T-helper 2 cell treated with Interferon-gamma antibody and Interleukin-4, amounts not matched to agents 5 μg/mL and 100 μg/mL, for 36 hours (primary cell): ENCODE data around the gene TTC33.

Experiments used
- DNase-seq: peaks from one replicate; pipeline ENCODE4 v3.0.0; 2021; ENCODE audit warnings: low spot score
- H3K27ac Mint-ChIP-seq: one replicate; pipeline ENCODE4 v1.8.0; 2021; ENCODE audit warnings: mild to moderate bottlenecking, mixed read lengths
- H3K27me3 Mint-ChIP-seq: one replicate; pipeline ENCODE4 v1.8.0; 2021; ENCODE audit warnings: low read depth, mixed read lengths
- H3K36me3 Mint-ChIP-seq: one replicate; pipeline ENCODE4 v1.8.0; 2021; ENCODE audit warnings: low read depth, mixed read lengths
- H3K4me1 Mint-ChIP-seq: one replicate; pipeline ENCODE4 v1.8.0; 2021; ENCODE audit warnings: low read depth, mixed read lengths
- H3K4me3 Mint-ChIP-seq: one replicate; pipeline ENCODE4 v1.8.0; 2022; ENCODE audit warnings: mild to moderate bottlenecking, moderate library complexity, mixed read lengths
- H3K9me3 Mint-ChIP-seq: one replicate; pipeline ENCODE4 v1.8.0; 2021; ENCODE audit warnings: mixed read lengths

The TTC33 gene

DNA sequence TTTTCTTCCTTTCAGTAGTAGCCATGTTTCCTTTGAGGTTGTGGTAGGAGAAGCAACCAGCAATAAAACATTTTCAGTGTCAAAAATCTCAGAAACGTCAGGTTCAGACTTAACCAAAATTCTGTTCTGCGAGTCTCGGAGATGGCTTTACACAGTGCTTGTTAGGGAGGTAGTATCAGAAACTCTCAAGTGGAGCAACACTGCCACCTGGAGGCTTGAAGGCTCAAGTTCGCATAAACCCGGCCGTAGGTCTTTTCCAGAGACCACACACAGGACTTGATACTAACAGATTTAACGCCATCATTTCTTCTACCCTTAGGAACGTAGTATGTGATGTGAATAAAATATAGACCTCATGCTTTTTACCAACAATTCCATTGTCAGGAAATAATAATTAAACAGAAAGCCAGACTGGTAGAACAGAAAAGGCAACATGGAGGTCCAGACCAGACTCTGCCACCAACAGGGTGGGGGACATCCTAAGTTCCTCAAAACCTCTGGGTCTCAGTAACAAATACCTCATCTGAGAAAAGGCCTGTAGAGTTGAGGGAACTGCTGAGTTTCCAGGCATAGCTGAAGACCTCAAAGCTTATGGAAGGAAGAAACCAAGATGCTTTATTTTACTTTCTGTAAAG lies 67.5 kb downstream of the TTC33 start:
- peaks cover 88% of the 10 kb centered on the region for H3K36me3 Mint-ChIP-seq
- peak overlapping the region; percentile 46 for H3K27ac Mint-ChIP-seq
- no peaks in the 10 kb centered on the region for H3K9me3 Mint-ChIP-seq
- no peaks in the 10 kb centered on the region for H3K27me3 Mint-ChIP-seq
- peaks cover 53% of the 10 kb centered on the region for H3K4me1 Mint-ChIP-seq
- DNase-seq, result peak; percentile 79
- peak overlapping the region; percentile 93 for H3K4me3 Mint-ChIP-seq

- peaks cover 53% of the 10 kb centered on the region for H3K4me1 Mint-ChIP-seq
- no peak for DNase-seq
- H3K4me3 Mint-ChIP-seq, result peak overlapping the region; percentile 93
- H3K27me3 Mint-ChIP-seq, result no peaks in the 10 kb centered on the region
- H3K36me3 Mint-ChIP-seq, result peaks cover 92% of the 10 kb centered on the region
- H3K27ac Mint-ChIP-seq, result peak overlapping the region; percentile 78
- no peaks in the 10 kb centered on the region for H3K9me3 Mint-ChIP-seq
Measured at GRCh38 chr5:40687321-40687720, 68.4 kb downstream of the TTC33 start.

GRCh38 chr5:40685976-40686486 lies 69.7 kb downstream of the TTC33 start:
- H3K36me3 Mint-ChIP-seq, result peaks cover 92% of the 10 kb centered on the region
- H3K27ac Mint-ChIP-seq, result peak overlapping the region; percentile 60
- no peaks in the 10 kb centered on the region for H3K9me3 Mint-ChIP-seq
- H3K27me3 Mint-ChIP-seq, result no peaks in the 10 kb centered on the region
- no peak for DNase-seq
- H3K4me1 Mint-ChIP-seq, result peaks cover 53% of the 10 kb centered on the region
- H3K4me3 Mint-ChIP-seq, result peak overlapping the region; percentile 93

- Mint-ChIP-seq H3K4me3 (peak overlapping the region; percentile 93), H3K9me3 (no peaks in the 10 kb centered on the region), H3K4me1 (peaks cover 48% of the 10 kb centered on the region), H3K27me3 (no peaks in the 10 kb centered on the region), H3K27ac (peak overlapping the region; percentile 60), H3K36me3 (peaks cover 93% of the 10 kb centered on the region)
- DNase-seq, result no peak
Measured at GRCh38 chr5:40685193-40685592, 70.6 kb downstream of the TTC33 start.

DNA sequence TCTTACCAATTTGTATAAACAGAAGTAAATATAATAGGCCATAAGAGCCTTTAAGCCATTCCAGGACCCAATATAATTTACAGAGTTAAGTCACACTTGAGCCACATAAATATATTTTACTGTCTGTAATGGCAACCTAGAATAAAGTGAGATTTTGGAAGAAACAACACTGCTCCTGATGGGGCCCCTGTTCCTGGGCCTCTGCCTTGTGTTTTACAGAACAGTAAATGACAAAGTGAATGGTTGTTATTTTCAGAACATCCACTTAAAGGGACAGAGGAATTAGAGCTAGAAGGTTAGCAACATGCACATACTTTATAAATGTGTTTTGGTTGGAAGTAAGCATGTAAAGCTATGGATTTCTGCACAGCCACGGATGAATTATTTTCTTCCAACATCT lies 72.5 kb downstream of the TTC33 start:
- Mint-ChIP-seq H3K27ac (peak overlapping the region; percentile 93), H3K4me3 (peak overlapping the region; percentile 93), H3K4me1 (peaks cover 38% of the 10 kb centered on the region), H3K9me3 (no peaks in the 10 kb centered on the region), H3K36me3 (peaks cover 78% of the 10 kb centered on the region), H3K27me3 (no peaks in the 10 kb centered on the region)
- DNase-seq, result no peak

- peak overlapping the region; percentile 93 for H3K4me3 Mint-ChIP-seq
- H3K4me1 Mint-ChIP-seq, result peaks cover 35% of the 10 kb centered on the region
- H3K27ac Mint-ChIP-seq, result peak overlapping the region; percentile 93
- DNase-seq, result no peak
- H3K9me3 Mint-ChIP-seq, result no peaks in the 10 kb centered on the region
- no peaks in the 10 kb centered on the region for H3K27me3 Mint-ChIP-seq
- H3K36me3 Mint-ChIP-seq, result peaks cover 69% of the 10 kb centered on the region
Measured at GRCh38 chr5:40682154-40683017, 73.4 kb downstream of the TTC33 start.

- Mint-ChIP-seq H3K27me3 (no peaks in the 10 kb centered on the region), H3K36me3 (peaks cover 65% of the 10 kb centered on the region)
Measured at GRCh38 chr5:40681363-40682153, 74.2 kb downstream of the TTC33 start.

DNA sequence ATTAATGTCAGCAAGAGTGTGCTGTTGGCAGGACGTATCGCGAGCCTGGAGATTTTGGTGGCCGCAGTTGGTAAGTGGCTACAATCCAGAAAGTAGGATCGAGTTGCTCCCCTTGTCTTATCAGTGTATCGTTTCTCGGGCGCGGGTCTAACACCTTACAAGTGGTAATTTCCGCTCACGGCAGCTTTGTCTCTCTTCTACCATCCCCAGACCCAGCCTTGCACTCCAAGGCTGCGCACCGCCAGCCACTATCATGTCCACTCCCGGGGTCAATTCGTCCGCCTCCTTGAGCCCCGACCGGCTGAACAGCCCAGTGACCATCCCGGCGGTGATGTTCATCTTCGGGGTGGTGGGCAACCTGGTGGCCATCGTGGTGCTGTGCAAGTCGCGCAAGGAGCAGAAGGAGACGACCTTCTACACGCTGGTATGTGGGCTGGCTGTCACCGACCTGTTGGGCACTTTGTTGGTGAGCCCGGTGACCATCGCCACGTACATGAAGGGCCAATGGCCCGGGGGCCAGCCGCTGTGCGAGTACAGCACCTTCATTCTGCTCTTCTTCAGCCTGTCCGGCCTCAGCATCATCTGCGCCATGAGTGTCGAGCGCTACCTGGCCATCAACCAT lies 74.9 kb downstream of the TTC33 start:
- H3K27me3 Mint-ChIP-seq, result no peaks in the 10 kb centered on the region
- peak; percentile 49 for DNase-seq
- H3K9me3 Mint-ChIP-seq, result no peaks in the 10 kb centered on the region
- peak overlapping the region; percentile 99 for H3K27ac Mint-ChIP-seq
- H3K4me3 Mint-ChIP-seq, result peak overlapping the region; percentile 93
- peaks cover 59% of the 10 kb centered on the region for H3K36me3 Mint-ChIP-seq
- H3K4me1 Mint-ChIP-seq, result peaks cover 38% of the 10 kb centered on the region

More at GRCh38 chr5:40681363-40682153, 74.2 kb downstream of the TTC33 start:
- Mint-ChIP-seq H3K4me1 (peaks cover 37% of the 10 kb centered on the region), H3K27ac (peak overlapping the region; percentile 99), H3K4me3 (peak overlapping the region; percentile 93), H3K9me3 (no peaks in the 10 kb centered on the region)
- DNase-seq, result peak; percentile 36

- peak within 1 kb of the TSS; percentile 93 for H3K4me3 Mint-ChIP-seq
- H3K27ac Mint-ChIP-seq, result peak within 1 kb of the TSS; percentile 99
- DNase-seq, result peak; percentile 33
- H3K36me3 Mint-ChIP-seq, result peaks cover 53% of the 10 kb centered on the region
- H3K27me3 Mint-ChIP-seq, result no peaks in the 10 kb centered on the region
- no peaks in the 10 kb centered on the region for H3K9me3 Mint-ChIP-seq
- H3K4me1 Mint-ChIP-seq, result peaks cover 37% of the 10 kb centered on the region
Measured at GRCh38 chr5:40679913-40680681, 75.7 kb downstream of the TTC33 start, which contains the start of gene PTGER4. TSS of gene PTGER4 (plus strand) at chr5:40679915. CDS start at chr5:40680994, 1,079 bp downstream.

DNA sequence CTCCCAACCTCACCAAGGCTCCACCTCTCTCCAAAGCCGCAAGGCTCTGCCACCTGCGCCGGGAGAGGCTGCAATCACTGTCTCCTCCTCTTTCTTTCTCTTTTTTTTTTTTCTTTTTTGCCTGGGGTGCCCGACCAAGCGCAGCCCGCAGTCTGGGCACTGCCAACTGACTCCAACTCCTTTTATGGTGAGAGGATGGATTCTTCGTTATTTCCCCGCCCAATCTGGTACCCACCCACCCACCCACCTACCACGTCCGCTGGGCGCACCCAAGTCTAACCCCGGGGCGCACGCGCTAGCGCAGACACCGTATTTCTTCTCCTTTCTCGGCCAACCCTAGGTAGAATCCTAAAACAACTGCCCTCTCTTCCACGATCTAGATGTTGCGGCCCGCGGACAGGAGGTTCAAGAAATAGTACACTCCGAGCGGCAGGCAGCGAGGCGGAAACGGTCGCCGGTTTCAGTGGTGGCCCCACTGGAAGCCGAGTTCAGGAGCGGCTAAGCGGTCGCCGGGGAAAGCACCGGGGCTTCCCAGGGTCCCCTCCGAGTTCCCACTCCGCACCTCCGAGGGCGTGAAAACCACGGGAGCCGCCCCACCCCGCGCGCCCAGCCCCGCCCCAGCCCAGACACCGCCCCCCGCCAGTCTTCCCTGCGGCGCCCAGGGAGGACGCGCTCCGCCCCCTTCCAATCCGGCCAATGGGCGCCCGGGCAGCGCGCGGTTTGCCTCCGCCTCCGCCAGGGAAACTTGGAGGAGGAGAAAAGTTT lies 76.4 kb downstream of the TTC33 start:
- peaks cover 43% of the 10 kb centered on the region for H3K4me1 Mint-ChIP-seq
- peak; percentile 94 for DNase-seq

GRCh38 chr5:40678460-40679147 lies 77.2 kb downstream of the TTC33 start:
- Mint-ChIP-seq H3K27me3 (no peaks in the 10 kb centered on the region), H3K4me1 (peaks cover 47% of the 10 kb centered on the region), H3K36me3 (peaks cover 42% of the 10 kb centered on the region), H3K4me3 (peak overlapping the region; percentile 93), H3K27ac (peak overlapping the region; percentile 99), H3K9me3 (no peaks in the 10 kb centered on the region)
- no peak for DNase-seq

More for the DNA sequence above, 76.4 kb downstream of the TTC33 start:
- no peaks in the 10 kb centered on the region for H3K27me3 Mint-ChIP-seq
- peaks cover 48% of the 10 kb centered on the region for H3K36me3 Mint-ChIP-seq
- peak overlapping the region; percentile 93 for H3K4me3 Mint-ChIP-seq
- no peaks in the 10 kb centered on the region for H3K9me3 Mint-ChIP-seq
- H3K27ac Mint-ChIP-seq, result peak overlapping the region; percentile 99

DNA sequence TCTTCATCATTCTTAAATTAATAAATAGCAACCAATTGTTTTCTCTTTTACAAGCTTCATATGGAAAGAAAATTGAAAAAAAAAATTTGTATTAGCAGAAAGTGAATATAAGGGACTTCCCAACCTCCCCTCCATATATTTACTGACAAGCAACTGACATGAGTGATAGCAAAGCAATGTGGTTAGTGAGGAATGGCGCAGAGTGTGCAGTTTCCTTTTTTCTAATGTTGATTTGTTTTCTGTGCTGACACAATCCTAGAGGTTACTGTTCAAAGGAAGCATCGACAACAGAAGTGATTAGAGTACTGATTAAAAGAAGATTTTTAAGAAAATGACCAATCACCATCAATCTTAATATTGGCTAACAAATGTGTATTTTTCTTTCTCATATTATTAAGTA lies 77.7 kb downstream of the TTC33 start:
- Mint-ChIP-seq H3K27ac (peak overlapping the region; percentile 99), H3K36me3 (peaks cover 37% of the 10 kb centered on the region), H3K4me1 (peaks cover 49% of the 10 kb centered on the region), H3K4me3 (peak overlapping the region; percentile 93), H3K27me3 (no peaks in the 10 kb centered on the region), H3K9me3 (no peaks in the 10 kb centered on the region)
- DNase-seq, result no peak
